ENCODE data around the gene CHRNA10. TPM values are rescaled to one million over a fixed set of nuclear protein-coding genes. Genes with fewer than 3 reads are reported as not detected.
A peak's percentile ranks its signal among the peaks of the same experiment; 100 is the strongest.

CHRNA10 gene
- total and polyA plus RNA-seq, 2 of the 13 experiments (the other 11 are each of a cell fraction or from before 2014, with no cell fraction given): 0.53 to 0.71 TPM

DNA sequence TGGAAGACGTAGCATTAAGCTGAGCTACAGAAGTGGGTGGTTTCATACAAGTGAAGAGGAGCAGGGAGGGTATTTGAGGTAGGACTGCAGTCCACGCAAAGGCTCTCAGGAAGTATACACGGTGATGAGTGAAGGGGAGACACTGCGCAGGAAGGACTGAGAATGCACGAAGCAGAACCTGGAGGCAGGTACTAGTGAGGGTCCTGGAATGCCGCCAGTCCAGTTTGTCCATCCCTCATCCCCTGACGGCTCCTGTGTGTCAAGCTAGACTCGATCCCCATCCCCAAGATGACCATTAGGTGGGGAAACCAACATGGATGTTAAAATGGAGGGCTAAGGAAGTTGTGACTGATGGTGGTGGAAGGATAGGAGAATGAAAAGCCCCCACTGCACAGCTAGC, 53.2 kb downstream of the CHRNA10 start (continued):
- TF ChIP-seq, protein P1, sequence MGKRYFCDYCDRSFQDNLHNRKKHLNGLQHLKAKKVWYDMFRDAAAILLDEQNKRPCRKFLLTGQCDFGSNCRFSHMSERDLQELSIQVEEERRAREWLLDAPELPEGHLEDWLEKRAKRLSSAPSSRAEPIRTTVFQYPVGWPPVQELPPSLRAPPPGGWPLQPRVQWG (CRISPR knock-in tag; IDR thresholded peaks at IDR 0.05; ENCODE audit: borderline replicate concordance, low read depth): no peak
- TF ChIP-seq ATF7 (IDR thresholded peaks at IDR 0.05): no peak
- no peak for TF ChIP-seq ATF7 (CRISPR knock-in tag; IDR thresholded peaks at IDR 0.05)
- no peak for TF ChIP-seq ZSCAN9 (CRISPR knock-in tag; IDR thresholded peaks at IDR 0.05; ENCODE audit: borderline replicate concordance)

DNA sequence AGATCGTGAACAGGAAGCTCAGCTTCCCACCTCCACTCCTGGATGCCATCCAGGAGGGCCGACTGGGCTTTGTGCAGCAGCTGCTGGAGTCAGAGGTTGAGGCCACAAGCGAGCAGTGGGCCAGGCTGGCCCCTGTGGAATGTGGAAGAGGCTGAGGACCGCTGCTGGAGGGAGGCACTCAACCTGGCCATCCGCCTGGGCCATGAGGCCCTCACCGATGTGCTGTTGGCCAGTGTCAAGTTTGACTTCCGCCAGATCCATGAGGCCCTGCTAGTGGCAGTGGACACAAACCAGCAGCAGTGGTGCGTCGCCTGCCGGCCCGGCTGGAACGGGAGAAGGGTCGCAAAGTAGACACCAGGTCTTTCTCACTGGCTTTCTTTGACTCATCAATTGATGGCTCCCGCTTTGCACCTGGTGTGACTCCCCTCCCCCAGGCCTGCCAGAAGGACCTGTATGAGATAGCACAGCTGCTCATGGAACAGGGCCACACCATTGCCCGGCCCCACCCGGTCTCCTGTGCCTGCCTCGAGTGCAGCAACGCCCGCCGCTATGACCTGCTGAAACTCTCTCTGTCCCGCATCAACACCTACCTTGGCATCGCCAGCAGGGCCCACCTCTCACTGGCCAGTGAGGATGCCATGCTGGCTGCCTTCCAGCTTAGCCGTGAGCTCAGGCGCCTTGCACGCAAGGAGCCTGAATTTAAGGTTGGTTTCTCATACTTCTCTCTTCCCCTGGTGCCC, 54.3 kb downstream of the CHRNA10 start:
- no TSS peak for BruUV-seq (replicated peaks)
- FAIRE-seq: no peak
- in situ Hi-C loops (cut with HindIII; ENCODE audit: extremely low pct_ligation_motif_present, low pct_unique_long_range_greater_than_20kb): no loop called here

More for the DNA sequence above, 54.3 kb downstream of the CHRNA10 start:
- no peak for TF ChIP-seq KDM2A (CRISPR knock-in tag; IDR thresholded peaks at IDR 0.05; ENCODE audit: borderline replicate concordance, low read depth)
- no peak for TF ChIP-seq KDM4B (CRISPR knock-in tag; IDR thresholded peaks at IDR 0.05)
- no peak for TF ChIP-seq ZNF230 (CRISPR knock-in tag; IDR thresholded peaks at IDR 0.05)
- no peak for TF ChIP-seq SALL2 (CRISPR knock-in tag; IDR thresholded peaks at IDR 0.05)
- TF ChIP-seq ZNF781 (CRISPR knock-in tag; IDR thresholded peaks at IDR 0.05; ENCODE audit: borderline replicate concordance, not compliant biosample characterization): no peak
- no peak for TF ChIP-seq ZNF672 (CRISPR knock-in tag; IDR thresholded peaks at IDR 0.05)
- TF ChIP-seq, protein P2, sequence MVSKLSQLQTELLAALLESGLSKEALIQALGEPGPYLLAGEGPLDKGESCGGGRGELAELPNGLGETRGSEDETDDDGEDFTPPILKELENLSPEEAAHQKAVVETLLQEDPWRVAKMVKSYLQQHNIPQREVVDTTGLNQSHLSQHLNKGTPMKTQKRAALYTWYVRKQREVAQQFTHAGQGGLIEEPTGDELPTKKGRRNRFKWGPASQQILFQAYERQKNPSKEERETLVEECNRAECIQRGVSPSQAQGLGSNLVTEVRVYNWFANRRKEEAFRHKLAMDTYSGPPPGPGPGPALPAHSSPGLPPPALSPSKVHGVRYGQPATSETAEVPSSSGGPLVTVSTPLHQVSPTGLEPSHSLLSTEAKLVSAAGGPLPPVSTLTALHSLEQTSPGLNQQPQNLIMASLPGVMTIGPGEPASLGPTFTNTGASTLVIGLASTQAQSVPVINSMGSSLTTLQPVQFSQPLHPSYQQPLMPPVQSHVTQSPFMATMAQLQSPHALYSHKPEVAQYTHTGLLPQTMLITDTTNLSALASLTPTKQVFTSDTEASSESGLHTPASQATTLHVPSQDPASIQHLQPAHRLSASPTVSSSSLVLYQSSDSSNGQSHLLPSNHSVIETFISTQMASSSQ (IDR thresholded peaks at IDR 0.05; ENCODE audit: low read depth): no peak
- TF ChIP-seq, protein P2 (CRISPR knock-in tag; IDR thresholded peaks at IDR 0.05; ENCODE audit: borderline replicate concordance): no peak
- no peak for TF ChIP-seq SUZ12 (IDR thresholded peaks at IDR 0.05; ENCODE audit: low read depth, low read length)
- TF ChIP-seq, protein P3, sequence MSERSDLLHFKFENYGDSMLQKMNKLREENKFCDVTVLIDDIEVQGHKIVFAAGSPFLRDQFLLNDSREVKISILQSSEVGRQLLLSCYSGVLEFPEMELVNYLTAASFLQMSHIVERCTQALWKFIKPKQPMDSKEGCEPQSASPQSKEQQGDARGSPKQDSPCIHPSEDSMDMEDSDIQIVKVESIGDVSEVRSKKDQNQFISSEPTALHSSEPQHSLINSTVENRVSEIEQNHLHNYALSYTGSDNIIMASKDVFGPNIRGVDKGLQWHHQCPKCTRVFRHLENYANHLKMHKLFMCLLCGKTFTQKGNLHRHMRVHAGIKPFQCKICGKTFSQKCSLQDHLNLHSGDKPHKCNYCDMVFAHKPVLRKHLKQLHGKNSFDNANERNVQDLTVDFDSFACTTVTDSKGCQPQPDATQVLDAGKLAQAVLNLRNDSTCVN (CRISPR knock-in tag; IDR thresholded peaks at IDR 0.05; ENCODE audit: borderline replicate concordance): no peak
- TF ChIP-seq ZNF251 (CRISPR knock-in tag; IDR thresholded peaks at IDR 0.05): no peak
- TF ChIP-seq ZNF263 (CRISPR knock-in tag; IDR thresholded peaks at IDR 0.05): no peak
- TF ChIP-seq, protein P4, sequence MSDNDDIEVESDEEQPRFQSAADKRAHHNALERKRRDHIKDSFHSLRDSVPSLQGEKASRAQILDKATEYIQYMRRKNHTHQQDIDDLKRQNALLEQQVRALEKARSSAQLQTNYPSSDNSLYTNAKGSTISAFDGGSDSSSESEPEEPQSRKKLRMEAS (IDR thresholded peaks at IDR 0.05): no peak
- H3K4me3 ChIP-seq (replicated peaks in 1 of 3; ENCODE audit: insufficient read depth in 1 of 3, low read depth in 2 of 3, low read length in 3 of 3): no peak overlapping the region
- H3K27me3 ChIP-seq (ENCODE audit: control insufficient read depth in 1 of 2, insufficient read depth in 2 of 2, low read length in 2 of 2): peaks cover 0 to 12% of the 10 kb centered on the region in 2 experiments; a peak in 3 of 5 replicates
- no peaks in the 10 kb centered on the region for H3K79me2 ChIP-seq (ENCODE audit: insufficient read depth, low read length)
- ChIA-PET CTCF (ENCODE audit: low intra/inter-chr PET ratio, low total read pairs) (no interaction called here), POLR2A (no interaction called here)
- intact Hi-C loops (cut with micrococcal nuclease; ENCODE audit: unreplicated experiment): no loop called here
- no peaks in the 10 kb centered on the region for H3K9me3 ChIP-seq (ENCODE audit: low read length)
- no peak overlapping the region for H3K9ac ChIP-seq (ENCODE audit: insufficient read depth, low read depth, low read length)
- H2AFZ ChIP-seq (ENCODE audit: low read length): no peak overlapping the region
- no peak overlapping the region for H3K27ac ChIP-seq (ENCODE audit: extremely low read length, insufficient read depth, low read length)
- no peaks in the 10 kb centered on the region for H3K4me1 ChIP-seq (ENCODE audit: insufficient read depth, low read length)
- no peaks in the 10 kb centered on the region for H3K36me3 ChIP-seq (replicated peaks in 1 of 2; ENCODE audit: control insufficient read depth in 1 of 2, insufficient read depth in 2 of 2, low read length in 2 of 2)
- no peak overlapping the region for H3K4me2 ChIP-seq (ENCODE audit: low read depth, low read length)
- ATAC-seq: peak; percentile 22; the same call in 2 of the 3 replicates
- DNase-seq (ENCODE audit: low spot score): no peak
- H4K20me1 ChIP-seq (ENCODE audit: insufficient read depth, low read length): no peaks in the 10 kb centered on the region
- WGBS (ENCODE audit: low lambda C conversion rate): 70% methylated on average over 15 of the region's 25 CpGs
